MCF 10A (cell line): ENCODE measurements around the gene CHMP5. TPM values are rescaled to one million over a fixed set of nuclear protein-coding genes. Genes with fewer than 3 reads are reported as not detected.

Experiments used
- BruUV-seq: library from RNA; stranded (reverse); fragments of 400-500 nt; replicated peaks from 2 replicates; lab custom pipeline; 2021; lab: Mats Ljungman, UMichigan
- CTCF ChIA-PET: fragments of 300-600 bp; sonication (Branson Sonifier 250); formaldehyde crosslinking; extraction: SDS; loops from one replicate; lab custom pipeline; 2021; ENCODE audit warnings: antibody characterized with exemption, inconsistent platforms; lab: Yijun Ruan, JAX
- POLR2A ChIA-PET: fragments of 300-600, 350-650 bp; sonication (Branson Sonifier 250); formaldehyde crosslinking; extraction: SDS; loops from one replicate; lab custom pipeline; 2020; ENCODE audit warnings: antibody characterized with exemption, inconsistent platforms; lab: Yijun Ruan, JAX
- DNase-seq: peaks from one replicate; pipeline ENCODE4 v3.0.0-alpha.2; 2018; ENCODE audit not compliant: unreplicated experiment
- H3K27ac Mint-ChIP-seq: one replicate; pipeline ENCODE4 v1.8.0; 2022; ENCODE audit warnings: mild to moderate bottlenecking, low read depth, mixed read lengths; ENCODE audit not compliant: unreplicated experiment
- H3K27me3 Mint-ChIP-seq: one replicate; pipeline ENCODE4 v1.8.0; 2022; ENCODE audit warnings: mixed read lengths; ENCODE audit not compliant: insufficient read depth, unreplicated experiment
- H3K36me3 Mint-ChIP-seq: one replicate; pipeline ENCODE4 v1.8.0; 2022; ENCODE audit warnings: mild to moderate bottlenecking, moderate library complexity, mixed read lengths; ENCODE audit not compliant: insufficient read depth, unreplicated experiment
- H3K4me1 Mint-ChIP-seq: one replicate; pipeline ENCODE4 v1.8.0; 2022; ENCODE audit warnings: mixed read lengths; ENCODE audit not compliant: insufficient read depth, unreplicated experiment
- H3K4me3 Mint-ChIP-seq: one replicate; pipeline ENCODE4 v1.8.0; 2022; ENCODE audit warnings: mild to moderate bottlenecking, moderate library complexity, mixed read lengths; ENCODE audit not compliant: unreplicated experiment
- H3K9me3 Mint-ChIP-seq: one replicate; pipeline ENCODE4 v1.8.0; 2022; ENCODE audit warnings: mixed read lengths; ENCODE audit not compliant: unreplicated experiment
- CTCF ChIP-seq: fragments of 200-600 bp; IDR thresholded peaks from one replicate; pipeline ENCODE4 v1.8.0; 2022; ENCODE audit warnings: antibody characterized with exemption, mild to moderate bottlenecking; ENCODE audit not compliant: unreplicated experiment
- intact Hi-C: fragments of 100-400 bp; cut with micrococcal nuclease; formaldehyde crosslinking; loops from 2 replicates; pipeline ENCODE4 v1.14.1; 2022
- total RNA-seq: library from RNA; stranded (reverse); gene quantifications from 2 replicates; pipeline ENCODE4 v1.2.3, GENCODE V29; 2022

Gene CHMP5
- total RNA-seq, 1 experiment from 2014 or later: 67.6 TPM

GRCh38 chr9:33318781-33319180, 53.9 kb downstream of the CHMP5 start:
- BruUV-seq: no TSS peak
- Mint-ChIP-seq H3K4me3 (no peak overlapping the region), H3K27ac (peak overlapping the region; percentile 70), H3K36me3 (peaks cover 100% of the 10 kb centered on the region), H3K9me3 (no peaks in the 10 kb centered on the region), H3K27me3 (no peaks in the 10 kb centered on the region), H3K4me1 (peaks cover 23% of the 10 kb centered on the region)
- CTCF ChIA-PET: interaction anchor here (1.2 kb wide), 1 partner anchor 403 kb away, joined by 4 read pairs; no protein-coding TSS in a partner anchor
- no peak for DNase-seq
- intact Hi-C loops: no loop called here
- no peak for TF ChIP-seq CTCF
- POLR2A ChIA-PET: interaction anchor here (0.7 to 6.8 kb wide), 7 partner anchors 9 to 88 kb away, joined by 3 to 63 read pairs (median 4); partner anchors contain the start of gene NFX1

GRCh38 chr9:33320230-33320567, 55.4 kb downstream of the CHMP5 start:
- ChIA-PET CTCF (interaction anchor here (0.6 to 2.3 kb wide), 8 partner anchors 10 to 197 kb away, joined by 3 to 8 read pairs (median 3); no protein-coding TSS in a partner anchor), POLR2A (interaction anchor here (0.7 to 6.8 kb wide), 18 partner anchors 9 to 292 kb away, joined by 3 to 63 read pairs (median 6); partner anchors contain the start of genes BAG1, CHMP5, NFX1 and SMU1)
- H3K27ac Mint-ChIP-seq: peak overlapping the region; percentile 70
- no TSS peak for BruUV-seq
- H3K9me3 Mint-ChIP-seq: no peaks in the 10 kb centered on the region
- H3K4me3 Mint-ChIP-seq: peak overlapping the region; percentile 20
- peaks cover 21% of the 10 kb centered on the region for H3K4me1 Mint-ChIP-seq
- TF ChIP-seq CTCF: no peak
- H3K36me3 Mint-ChIP-seq: peaks cover 100% of the 10 kb centered on the region
- intact Hi-C loops: loop anchor here (1.0 to 2.0 kb wide), 3 partner anchors 9 to 55 kb away; partner anchors contain the start of genes BAG1, CHMP5 and NFX1
- no peak for DNase-seq
- H3K27me3 Mint-ChIP-seq: no peaks in the 10 kb centered on the region

GRCh38 chr9:33320568-33321261, 55.9 kb downstream of the CHMP5 start:
- Mint-ChIP-seq H3K4me3 (peak overlapping the region; percentile 20), H3K27me3 (no peaks in the 10 kb centered on the region), H3K4me1 (peaks cover 18% of the 10 kb centered on the region), H3K36me3 (peaks cover 100% of the 10 kb centered on the region), H3K27ac (peak overlapping the region; percentile 70), H3K9me3 (no peaks in the 10 kb centered on the region)
- ChIA-PET CTCF (interaction anchor here (0.6 to 2.3 kb wide), 8 partner anchors 10 to 94 kb away, joined by 3 to 8 read pairs (median 3); no protein-coding TSS in a partner anchor), POLR2A (interaction anchor here (0.7 to 6.8 kb wide), 19 partner anchors 9 to 292 kb away, joined by 3 to 63 read pairs (median 6); partner anchors contain the start of genes BAG1, CHMP5, NFX1 and SMU1)
- TF ChIP-seq CTCF: no peak
- intact Hi-C loops: loop anchor here (1.0 to 2.0 kb wide), 3 partner anchors 9 to 56 kb away; partner anchors contain the start of genes BAG1, CHMP5 and NFX1
- TSS peak; percentile 18 for BruUV-seq
- peak; percentile 92 for DNase-seq

GRCh38 chr9:33329117-33329563, 64.3 kb downstream of the CHMP5 start:
- Mint-ChIP-seq H3K4me1 (peaks cover 26% of the 10 kb centered on the region), H3K36me3 (peaks cover 91% of the 10 kb centered on the region), H3K27ac (peak overlapping the region; percentile 86), H3K9me3 (no peaks in the 10 kb centered on the region), H3K27me3 (no peaks in the 10 kb centered on the region), H3K4me3 (peak overlapping the region; percentile 35)
- peak; percentile 98 for DNase-seq
- POLR2A ChIA-PET: interaction anchor here (0.9 to 7.9 kb wide), 4 partner anchors 10 to 253 kb away, joined by 3 to 63 read pairs (median 8); partner anchors contain the start of gene SMU1
- no TSS peak for BruUV-seq
- TF ChIP-seq CTCF: no peak
- CTCF ChIA-PET: no interaction called here
- intact Hi-C loops: loop anchor here (1.0 kb wide), 2 partner anchors 9 to 39 kb away; partner anchors contain the start of gene NFX1
